GF-D8 (cell line): ENCODE measurements around the gene MINK1.
"Not testable (repeated sequence)": the region's sequence is repeated elsewhere in the genome, so short reads cannot be mapped to it uniquely, and the experiment has no call there.

ENCODE experiments used
- DNase-seq: peaks from one replicate; lab custom pipeline; 2025; lab: John Stamatoyannopoulos, UW

Gene MINK1

GRCh38 chr17:4899341-4900230, 66.4 kb downstream of the MINK1 start, which contains the start of gene C17orf107:
Gene C17orf107 (plus strand): TSS chr17:4899536. CDS start chr17:4899763, 227 bp downstream.
- no peak for DNase-seq

- DNase-seq, result no peak
These were observed 67.3 kb downstream of the MINK1 start for GRCh38 chr17:4900231-4901107.

GRCh38 chr17:4901108-4901647, 68.0 kb downstream of the MINK1 start:
- DNase-seq, result no peak

- DNase-seq, result no peak
These were observed 68.7 kb downstream of the MINK1 start for GRCh38 chr17:4901648-4902344.

GRCh38 chr17:4902540-4902939, 69.4 kb downstream of the MINK1 start:
- no peak for DNase-seq

GRCh38 chr17:4903051-4903818, 70.1 kb downstream of the MINK1 start, which contains the start of gene CHRNE:
Gene CHRNE (minus strand): TSS chr17:4903098. CDS start chr17:4903063, 35 bp downstream.
- peak; percentile 8 for DNase-seq

- DNase-seq, result not testable (repeated sequence)
These were observed 73.5 kb downstream of the MINK1 start for GRCh38 chr17:4906642-4907041.

- DNase-seq, result no peak
These were observed 75.2 kb downstream of the MINK1 start for GRCh38 chr17:4908301-4908700.

- DNase-seq, result peak; percentile 52
These were observed 75.8 kb downstream of the MINK1 start for GRCh38 chr17:4908711-4909496.

GRCh38 chr17:4913994-4914393, 80.9 kb downstream of the MINK1 start:
- no peak for DNase-seq

GRCh38 chr17:4914551-4914950, 81.4 kb downstream of the MINK1 start:
- not testable (repeated sequence) for DNase-seq

- no peak for DNase-seq
These were observed 86.4 kb downstream of the MINK1 start for GRCh38 chr17:4919511-4920047.

GRCh38 chr17:4920351-4921048, 87.4 kb downstream of the MINK1 start:
- peak; percentile 3 for DNase-seq

- no peak for DNase-seq
These were observed 88.2 kb downstream of the MINK1 start for GRCh38 chr17:4921320-4921719.

GRCh38 chr17:4926577-4927335, 93.6 kb downstream of the MINK1 start:
- not testable (repeated sequence) for DNase-seq

GRCh38 chr17:4928881-4929280, 95.7 kb downstream of the MINK1 start:
- no peak for DNase-seq

- DNase-seq, result no peak
These were observed 98.8 kb downstream of the MINK1 start, which contains the start of gene GP1BA for GRCh38 chr17:4931963-4932362. Gene GP1BA (plus strand): TSS chr17:4932277. CDS start chr17:4932605, 328 bp downstream.

- no peak for DNase-seq
These were observed 99.6 kb downstream of the MINK1 start for GRCh38 chr17:4932756-4933155.
